Measurements from ENCODE around the gene TYRP1.

Gene TYRP1

GRCh38 chr9:12732971-12733370 is 39.8 kb downstream of the TYRP1 start:
- no peak overlapping the region for H3K4me3 ChIP-seq (ENCODE audit: control insufficient read depth, low read depth, low read length)
- TF ChIP-seq CTCF (IDR thresholded peaks at IDR 0.05; ENCODE audit: control insufficient read depth, insufficient read depth, low read depth, low read length, missing control alignments) = no peak
- no peak for DNase-seq (ENCODE audit: low read depth)

GRCh38 chr9:12735665-12736064 is 42.5 kb downstream of the TYRP1 start:
- no peak overlapping the region for H3K4me3 ChIP-seq (ENCODE audit: control insufficient read depth, low read depth, low read length)
- DNase-seq (ENCODE audit: low read depth) = no peak
- no peak for TF ChIP-seq CTCF (IDR thresholded peaks at IDR 0.05; ENCODE audit: control insufficient read depth, insufficient read depth, low read depth, low read length, missing control alignments)

GRCh38 chr9:12737871-12738270 is 44.7 kb downstream of the TYRP1 start:
- TF ChIP-seq CTCF (IDR thresholded peaks at IDR 0.05; ENCODE audit: control insufficient read depth, insufficient read depth, low read depth, low read length, missing control alignments) = no peak
- H3K4me3 ChIP-seq (ENCODE audit: control insufficient read depth, low read depth, low read length) = no peak overlapping the region
- no peak for DNase-seq (ENCODE audit: low read depth)

- no peak overlapping the region for H3K4me3 ChIP-seq (ENCODE audit: control insufficient read depth, low read depth, low read length)
- DNase-seq (ENCODE audit: low read depth) = no peak
- TF ChIP-seq CTCF (IDR thresholded peaks at IDR 0.05; ENCODE audit: control insufficient read depth, insufficient read depth, low read depth, low read length, missing control alignments) = no peak
Measured at GRCh38 chr9:12739014-12739652, 45.9 kb downstream of the TYRP1 start.

GRCh38 chr9:12740845-12741244 is 47.7 kb downstream of the TYRP1 start:
- no peak for DNase-seq (ENCODE audit: low read depth)
- no peak for TF ChIP-seq CTCF (IDR thresholded peaks at IDR 0.05; ENCODE audit: control insufficient read depth, insufficient read depth, low read depth, low read length, missing control alignments)
- H3K4me3 ChIP-seq (ENCODE audit: control insufficient read depth, low read depth, low read length) = no peak overlapping the region

GRCh38 chr9:12748016-12748415 is 54.8 kb downstream of the TYRP1 start:
- no peak for TF ChIP-seq CTCF (IDR thresholded peaks at IDR 0.05; ENCODE audit: control insufficient read depth, insufficient read depth, low read depth, low read length, missing control alignments)
- DNase-seq (ENCODE audit: low read depth) = no peak
- no peak overlapping the region for H3K4me3 ChIP-seq (ENCODE audit: control insufficient read depth, low read depth, low read length)

GRCh38 chr9:12748954-12749353 is 55.8 kb downstream of the TYRP1 start:
- no peak for DNase-seq (ENCODE audit: low read depth)
- H3K4me3 ChIP-seq (ENCODE audit: control insufficient read depth, low read depth, low read length) = no peak overlapping the region
- TF ChIP-seq CTCF (IDR thresholded peaks at IDR 0.05; ENCODE audit: control insufficient read depth, insufficient read depth, low read depth, low read length, missing control alignments) = no peak

Data from AG09309 (cell line).